Mesenchymal stem cell (in vitro differentiated cells and primary cell): ENCODE measurements around the gene AHDC1.
A peak's percentile ranks its signal among the peaks of the same experiment; 100 is the strongest.

Experiments
- DNase-seq: peaks from one replicate; pipeline ENCODE4 v3.0.0-alpha.2; 2013
- H2AFZ ChIP-seq: one replicate; pipeline ENCODE4 v1.6.1; 2013; ENCODE audit warnings: low read depth, mild to moderate bottlenecking, control low read depth, inconsistent platforms, low read length, moderate library complexity
- H2AK5ac ChIP-seq: 2 replicates; pipeline ENCODE4 v1.6.1; 2013; ENCODE audit warnings: low read length, moderate library complexity, mild to moderate bottlenecking, inconsistent platforms; ENCODE audit not compliant: severe bottlenecking
- H2BK120ac ChIP-seq: one replicate; pipeline ENCODE4 v1.6.1; 2013; ENCODE audit warnings: low read depth, mild to moderate bottlenecking, inconsistent platforms, low read length, moderate library complexity
- H2BK12ac ChIP-seq, 2 experiments: one replicate each; pipeline ENCODE4 v1.6.1; 2013; ENCODE audit warnings: inconsistent platforms in 2 of 2, low read length in 2 of 2, mild to moderate bottlenecking in 2 of 2, moderate library complexity in 2 of 2, control low read depth in 1 of 2
- H2BK15ac ChIP-seq: one replicate; pipeline ENCODE4 v1.6.1; 2013; ENCODE audit warnings: mild to moderate bottlenecking, low read depth, inconsistent platforms; ENCODE audit not compliant: poor library complexity, severe bottlenecking
- H2BK5ac ChIP-seq: 2 replicates; pipeline ENCODE4 v1.6.1; 2013; ENCODE audit warnings: low read depth, mild to moderate bottlenecking, low read length, control low read depth, inconsistent platforms; ENCODE audit not compliant: poor library complexity, severe bottlenecking
- H3K14ac ChIP-seq, 2 experiments: one replicate each; pipeline ENCODE4 v1.6.1; 2013; ENCODE audit warnings: inconsistent platforms in 2 of 2, low read length in 2 of 2, control low read depth in 1 of 2, mild to moderate bottlenecking in 1 of 2, moderate library complexity in 1 of 2
- H3K18ac ChIP-seq, 2 experiments: one replicate each; pipeline ENCODE4 v1.6.1; 2013; ENCODE audit warnings: inconsistent platforms in 2 of 2, low read length in 2 of 2, control low read depth in 1 of 2, low read depth in 1 of 2, mild to moderate bottlenecking in 1 of 2
- H3K23ac ChIP-seq, 2 experiments: one replicate each; pipeline ENCODE4 v1.6.1; 2013; ENCODE audit warnings: inconsistent platforms in 2 of 2, low read length in 2 of 2, mild to moderate bottlenecking in 2 of 2, moderate library complexity in 2 of 2, control low read depth in 1 of 2
- H3K27ac ChIP-seq: 2 replicates; pipeline ENCODE4 v1.5.1; 2013; ENCODE audit warnings: mild to moderate bottlenecking, moderate library complexity, low read length, control low read depth, inconsistent platforms; ENCODE audit not compliant: poor library complexity, severe bottlenecking
- H3K27me3 ChIP-seq, 2 experiments: 2 replicates each; pipeline versions ENCODE4 v1.6.1 to v1.7.0; 2013; ENCODE audit warnings: low read length in 2 of 2, mild to moderate bottlenecking in 2 of 2, moderate library complexity in 2 of 2, control low read depth in 1 of 2, inconsistent platforms in 1 of 2; ENCODE audit not compliant: control insufficient read depth in 1 of 2, insufficient read depth in 1 of 2
- H3K36me3 ChIP-seq, 2 experiments: 2 replicates each; pipeline versions ENCODE4 v1.6.1 to v1.7.0; 2013; ENCODE audit warnings: low read length in 2 of 2, control low read depth in 1 of 2, inconsistent platforms in 1 of 2, low read depth in 1 of 2, mild to moderate bottlenecking in 1 of 2; ENCODE audit not compliant: insufficient read depth in 2 of 2, control insufficient read depth in 1 of 2
- H3K4ac ChIP-seq, 2 experiments: one replicate each; pipeline ENCODE4 v1.6.1; 2013; ENCODE audit warnings: inconsistent platforms in 2 of 2, low read length in 2 of 2, mild to moderate bottlenecking in 2 of 2, moderate library complexity in 2 of 2, control low read depth in 1 of 2, low read depth in 1 of 2
- H3K4me1 ChIP-seq: 2 replicates; pipeline ENCODE4 v1.6.1; 2013; ENCODE audit warnings: low read depth, low read length, control low read depth; ENCODE audit not compliant: control insufficient read depth, insufficient read depth
- H3K4me2 ChIP-seq: 2 replicates; pipeline ENCODE4 v1.6.1; 2013; ENCODE audit warnings: low read length, mild to moderate bottlenecking, inconsistent platforms; ENCODE audit not compliant: poor library complexity, severe bottlenecking
- H3K4me3 ChIP-seq, 2 experiments: 2 replicates each; pipeline versions ENCODE4 v1.5.1 to v1.7.0; 2013; ENCODE audit warnings: low read length in 2 of 2, mild to moderate bottlenecking in 2 of 2, control low read depth in 1 of 2, low read depth in 1 of 2; ENCODE audit not compliant: insufficient read depth in 1 of 2
- H3K79me1 ChIP-seq: replicated peaks from 2 replicates; pipeline ENCODE4 v1.6.1; 2013; ENCODE audit warnings: mild to moderate bottlenecking, control low read depth, low read length, inconsistent platforms; ENCODE audit not compliant: poor library complexity, severe bottlenecking
- H3K9ac ChIP-seq: 2 replicates; pipeline ENCODE4 v1.7.0; 2013; ENCODE audit warnings: mild to moderate bottlenecking, low read length, moderate library complexity
- H3K9me3 ChIP-seq: 2 replicates; pipeline ENCODE4 v1.7.0; 2013; ENCODE audit warnings: mild to moderate bottlenecking, low read length; ENCODE audit not compliant: control insufficient read depth
- H4K8ac ChIP-seq: one replicate; pipeline ENCODE4 v1.6.1; 2013; ENCODE audit warnings: inconsistent platforms, mild to moderate bottlenecking, low read length, moderate library complexity
- H4K91ac ChIP-seq: one replicate; pipeline ENCODE4 v1.6.1; 2013; ENCODE audit warnings: mild to moderate bottlenecking, low read length, inconsistent platforms
- WGBS: methylation state at CpG from one replicate; pipeline ENCODE4 v1.1.7; 2013; ENCODE audit warnings: mixed read lengths; 5-methylcytosine and 5-hydroxymethylcytosine counted together

Gene AHDC1

GRCh38 chr1:27560268-27561123 lies 43.4 kb downstream of the AHDC1 start:
- peak overlapping the region in 1 of 2 experiments; percentile 21 for H3K4me3 ChIP-seq
- H3K27ac ChIP-seq, result no peak overlapping the region
- H3K79me1 ChIP-seq, result peaks cover 41% of the 10 kb centered on the region
- H3K4me2 ChIP-seq, result no peak overlapping the region
- H2BK12ac ChIP-seq, result peak overlapping the region; percentile 65 to 85
- H3K18ac ChIP-seq, result peak overlapping the region; percentile 56 to 96
- H4K91ac ChIP-seq, result peak overlapping the region; percentile 91
- H3K4me1 ChIP-seq, result peaks cover 82% of the 10 kb centered on the region
- peak overlapping the region in 1 of 2 experiments; percentile 98 for H3K23ac ChIP-seq
- peak overlapping the region; percentile 35 for H2BK120ac ChIP-seq
- peaks cover 15 to 49% of the 10 kb centered on the region in 2 experiments for H3K36me3 ChIP-seq
- H2AK5ac ChIP-seq, result peak overlapping the region; percentile 20
- H3K27me3 ChIP-seq, result no peaks in the 10 kb centered on the region
- H4K8ac ChIP-seq, result peak overlapping the region; percentile 43
- peak overlapping the region; percentile 58 to 75 for H3K4ac ChIP-seq
- no peaks in the 10 kb centered on the region for H3K9me3 ChIP-seq
- no peak overlapping the region for H2BK5ac ChIP-seq
- no peak overlapping the region for H2AFZ ChIP-seq
- H3K14ac ChIP-seq, result peak overlapping the region in 1 of 2 experiments; percentile 95
- DNase-seq, result no peak
- 71% methylated on average over 11 of the region's 13 CpGs for WGBS
- H2BK15ac ChIP-seq, result peak overlapping the region; percentile 74
- H3K9ac ChIP-seq, result peak overlapping the region; percentile 78

- H2BK5ac ChIP-seq, result no peak overlapping the region
- WGBS, result 70% methylated on average over 8 of the region's 8 CpGs
- no peak overlapping the region for H2AFZ ChIP-seq
- H3K4me1 ChIP-seq, result peaks cover 78% of the 10 kb centered on the region
- H4K8ac ChIP-seq, result no peak overlapping the region
- H3K27ac ChIP-seq, result no peak overlapping the region
- H4K91ac ChIP-seq, result peak overlapping the region; percentile 43
- no peak overlapping the region for H3K4me3 ChIP-seq
- peaks cover 36% of the 10 kb centered on the region for H3K79me1 ChIP-seq
- no peaks in the 10 kb centered on the region for H3K27me3 ChIP-seq
- H2BK120ac ChIP-seq, result no peak overlapping the region
- H3K23ac ChIP-seq, result no peak overlapping the region
- peak overlapping the region in 1 of 2 experiments; percentile 96 for H3K18ac ChIP-seq
- no peaks in the 10 kb centered on the region for H3K9me3 ChIP-seq
- H3K4ac ChIP-seq, result no peak overlapping the region
- no peak overlapping the region for H2BK15ac ChIP-seq
- H2BK12ac ChIP-seq, result no peak overlapping the region
- H3K9ac ChIP-seq, result no peak overlapping the region
- H3K4me2 ChIP-seq, result no peak overlapping the region
- H2AK5ac ChIP-seq, result peak overlapping the region; percentile 15
- H3K14ac ChIP-seq, result no peak overlapping the region
- DNase-seq, result no peak
- peaks cover 15 to 46% of the 10 kb centered on the region in 2 experiments for H3K36me3 ChIP-seq
Measured at GRCh38 chr1:27559466-27560030, 44.4 kb downstream of the AHDC1 start.

GRCh38 chr1:27557596-27558340 lies 46.2 kb downstream of the AHDC1 start:
- Histone ChIP-seq H3K27ac (peak overlapping the region; percentile 73), H3K36me3 (peaks cover 23 to 54% of the 10 kb centered on the region in 2 experiments), H3K9me3 (no peaks in the 10 kb centered on the region), H2BK12ac (peak overlapping the region; percentile 43 to 59), H4K8ac (peak overlapping the region; percentile 8), H3K23ac (no peak overlapping the region), H2BK5ac (no peak overlapping the region), H3K4me3 (no peak overlapping the region), H2AFZ (no peak overlapping the region), H4K91ac (peak overlapping the region; percentile 58), H3K4ac (peak overlapping the region in 1 of 2 experiments; percentile 52), H3K18ac (peak overlapping the region; percentile 40 to 91), H3K79me1 (peaks cover 33% of the 10 kb centered on the region), H3K4me1 (peaks cover 62% of the 10 kb centered on the region), H2BK15ac (no peak overlapping the region), H3K14ac (peak overlapping the region in 1 of 2 experiments; percentile 61), H2AK5ac (peak overlapping the region; percentile 3), H2BK120ac (peak overlapping the region; percentile 21), H3K9ac (peak overlapping the region; percentile 1), H3K4me2 (no peak overlapping the region), H3K27me3 (no peaks in the 10 kb centered on the region)
- no peak for DNase-seq
- WGBS, result 57% methylated on average over 11 of the region's 11 CpGs
